HFF-Myc (cell line): ENCODE data around the gene ARHGAP19.
A peak's percentile ranks its signal among the peaks of the same experiment; 100 is the strongest.
"Not testable (repeated sequence)": the region's sequence is repeated elsewhere in the genome, so short reads cannot be mapped to it uniquely, and the experiment has no call there.

Source experiments
- DNase-seq: peaks from one replicate; pipeline ENCODE4 v3.0.0-alpha.2; 2011; ENCODE audit warnings: low read depth; ENCODE audit errors: extremely low read depth
- H3K4me3 ChIP-seq: replicated peaks from 2 replicates; pipeline ENCODE4 v1.5.1; 2011; ENCODE audit warnings: low read depth, mild to moderate bottlenecking, control low read depth, low read length
- TF ChIP-seq, protein P1 (sequence below): IDR thresholded peaks from 2 replicates; pipeline ENCODE4 v1.5.1; 2012; ENCODE audit warnings: mild to moderate bottlenecking, low read depth, low read length, control low read depth; ENCODE audit errors: missing control alignments

Gene ARHGAP19

GRCh38 chr10:97297556-97298222, 5.3 kb upstream of the ARHGAP19 start:
- DNase-seq: no peak
- no peak overlapping the region for H3K4me3 ChIP-seq
- TF ChIP-seq, protein P1, sequence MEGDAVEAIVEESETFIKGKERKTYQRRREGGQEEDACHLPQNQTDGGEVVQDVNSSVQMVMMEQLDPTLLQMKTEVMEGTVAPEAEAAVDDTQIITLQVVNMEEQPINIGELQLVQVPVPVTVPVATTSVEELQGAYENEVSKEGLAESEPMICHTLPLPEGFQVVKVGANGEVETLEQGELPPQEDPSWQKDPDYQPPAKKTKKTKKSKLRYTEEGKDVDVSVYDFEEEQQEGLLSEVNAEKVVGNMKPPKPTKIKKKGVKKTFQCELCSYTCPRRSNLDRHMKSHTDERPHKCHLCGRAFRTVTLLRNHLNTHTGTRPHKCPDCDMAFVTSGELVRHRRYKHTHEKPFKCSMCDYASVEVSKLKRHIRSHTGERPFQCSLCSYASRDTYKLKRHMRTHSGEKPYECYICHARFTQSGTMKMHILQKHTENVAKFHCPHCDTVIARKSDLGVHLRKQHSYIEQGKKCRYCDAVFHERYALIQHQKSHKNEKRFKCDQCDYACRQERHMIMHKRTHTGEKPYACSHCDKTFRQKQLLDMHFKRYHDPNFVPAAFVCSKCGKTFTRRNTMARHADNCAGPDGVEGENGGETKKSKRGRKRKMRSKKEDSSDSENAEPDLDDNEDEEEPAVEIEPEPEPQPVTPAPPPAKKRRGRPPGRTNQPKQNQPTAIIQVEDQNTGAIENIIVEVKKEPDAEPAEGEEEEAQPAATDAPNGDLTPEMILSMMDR: no peak

DNA sequence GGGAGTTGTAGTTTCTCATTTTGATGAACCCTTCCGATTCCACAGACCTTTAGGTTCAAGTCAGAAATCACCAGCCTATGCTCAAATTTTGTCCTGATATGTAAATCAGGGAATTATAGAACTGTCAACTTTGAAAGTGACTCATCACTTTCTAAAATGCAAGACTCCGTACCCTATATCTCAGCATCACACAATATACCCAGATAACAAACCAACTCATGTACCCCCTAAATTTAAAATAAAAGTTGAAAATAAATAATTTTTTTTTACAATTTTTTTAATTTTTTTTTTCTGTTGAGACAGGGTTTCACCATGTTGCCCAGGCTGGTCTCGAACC, 393 bp upstream of the ARHGAP19 start:
- no peak overlapping the region for H3K4me3 ChIP-seq
- no peak for DNase-seq
- TF ChIP-seq, protein P1: no peak

GRCh38 chr10:97291357-97292096, 910 bp downstream of the ARHGAP19 start:
- TF ChIP-seq, protein P1: no peak
- H3K4me3 ChIP-seq: peak overlapping the region; percentile 53
- DNase-seq: no peak

DNA sequence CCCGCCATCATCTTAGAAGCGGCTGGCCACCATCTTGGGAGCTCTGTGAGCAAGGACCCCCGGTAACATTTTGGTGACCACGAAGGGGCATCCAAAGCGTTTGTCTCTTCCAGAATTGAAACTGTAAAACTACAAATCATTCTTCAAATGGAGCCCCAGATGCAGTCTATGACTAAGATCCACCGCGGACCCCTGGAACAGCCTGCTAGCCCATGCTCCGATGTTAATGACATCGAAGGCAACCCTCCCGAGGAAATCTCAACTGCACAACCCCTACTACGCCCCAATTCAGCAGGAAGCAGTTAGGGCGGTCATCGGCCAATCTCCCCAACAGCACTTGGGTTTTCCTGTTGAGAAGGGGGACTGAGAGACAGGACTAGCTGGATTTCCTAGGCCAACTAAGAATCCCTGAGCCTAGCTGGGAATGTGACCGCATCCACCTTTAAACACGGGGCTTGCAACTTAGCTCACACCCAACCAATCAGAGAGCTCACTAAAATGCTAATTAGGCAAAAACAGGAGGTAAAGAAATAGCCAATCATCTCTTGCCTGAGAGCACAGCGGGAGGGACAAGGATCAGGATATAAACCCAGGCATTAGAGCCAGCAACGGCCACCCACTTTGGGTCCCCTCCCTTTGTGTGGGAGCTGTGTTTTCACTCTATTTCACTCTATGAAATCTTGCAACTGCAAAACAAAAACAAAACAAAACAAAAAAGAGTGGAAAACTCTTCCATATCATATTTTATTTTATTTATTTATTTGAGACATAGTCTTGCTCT, 1.7 kb downstream of the ARHGAP19 start:
- peak overlapping the region; percentile 53 for H3K4me3 ChIP-seq
- DNase-seq: not testable (repeated sequence)

DNA sequence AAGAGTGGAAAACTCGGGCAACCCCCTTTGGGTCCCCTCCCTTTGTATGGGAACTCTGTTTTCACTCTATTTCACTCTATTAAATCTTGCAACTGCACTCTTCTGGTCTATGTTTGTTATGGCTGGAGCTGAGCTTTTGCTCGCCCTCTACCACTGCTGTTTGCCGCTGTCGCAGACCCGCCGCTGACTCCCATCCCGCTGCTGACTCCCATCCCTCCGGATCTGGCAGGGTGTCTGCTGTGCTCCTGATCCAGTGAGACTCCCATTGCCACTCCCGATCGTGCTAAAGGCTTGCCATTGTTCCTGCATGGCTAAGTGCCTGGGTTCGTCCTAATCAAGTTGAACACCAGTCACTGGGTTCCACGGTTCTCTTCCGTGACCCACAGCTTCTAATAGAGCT, 2.4 kb downstream of the ARHGAP19 start:
- DNase-seq, H3K4me3 ChIP-seq: not testable (repeated sequence)

DNA sequence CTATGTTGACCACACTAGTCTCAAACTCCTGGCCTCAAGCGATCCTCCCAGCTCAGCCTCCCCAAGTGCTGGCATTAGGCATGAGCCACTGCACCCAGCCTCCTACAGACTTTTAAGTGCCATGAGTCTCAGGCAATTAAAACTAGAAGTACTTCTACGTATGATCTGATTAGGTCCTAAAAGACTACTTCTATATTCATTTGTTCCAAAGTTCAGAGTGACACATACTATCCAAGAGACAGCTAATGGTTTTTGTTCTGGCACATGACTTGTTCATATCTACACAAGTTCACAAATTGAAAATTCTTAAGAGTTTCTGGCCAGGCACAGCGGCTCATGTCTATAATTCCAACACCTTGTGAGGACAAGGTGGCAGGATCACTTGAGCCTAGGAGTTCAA, 11.7 kb downstream of the ARHGAP19 start:
- H3K4me3 ChIP-seq: no peak overlapping the region
- TF ChIP-seq, protein P1: no peak
- no peak for DNase-seq

DNA sequence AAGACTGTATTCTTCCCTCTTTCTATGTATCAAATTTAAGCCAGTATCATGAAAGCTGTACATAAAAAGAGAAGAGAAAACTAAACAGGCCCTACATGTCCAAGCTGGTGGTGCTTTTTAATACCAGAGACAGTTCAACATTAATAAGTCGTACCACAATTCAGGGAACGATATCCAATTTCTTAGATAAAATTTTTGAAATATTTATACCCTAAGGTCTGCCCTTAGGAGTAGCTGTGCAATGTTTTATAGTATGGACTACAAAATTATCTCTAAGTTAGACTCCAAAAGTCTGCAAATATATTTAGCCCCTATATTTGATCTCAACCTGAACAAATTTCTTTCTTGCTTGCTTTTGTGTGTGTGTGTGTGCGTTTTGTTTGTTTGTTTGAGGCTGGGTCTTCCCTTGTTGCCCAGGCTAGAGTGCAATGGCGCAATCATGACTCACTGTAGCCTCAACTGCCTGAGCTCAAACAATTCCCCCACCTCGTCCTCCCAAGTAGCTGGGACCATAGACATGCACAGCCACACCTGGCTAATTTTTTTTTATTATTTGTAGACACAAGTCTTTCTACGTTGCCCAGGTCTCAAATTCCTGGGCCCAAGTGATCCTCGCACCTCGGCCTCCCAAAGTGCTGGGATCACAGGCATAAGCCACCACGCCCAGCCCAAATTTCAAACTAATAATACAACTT, 13.2 kb downstream of the ARHGAP19 start:
- TF ChIP-seq, protein P1: no peak
- H3K4me3 ChIP-seq: no peak overlapping the region
- no peak for DNase-seq
